Central memory CD4-positive, alpha-beta T cell (primary cell): ENCODE results near the gene FNDC3A.
"Not testable (repeated sequence)": the region's sequence is repeated elsewhere in the genome, so short reads cannot be mapped to it uniquely, and the experiment has no call there.

Experiments used
- DNase-seq: peaks from one replicate; pipeline ENCODE4 v3.0.0; 2022

The FNDC3A gene

GRCh38 chr13:49046002-49046401, 70.3 kb downstream of the FNDC3A start:
- no peak for DNase-seq

DNA sequence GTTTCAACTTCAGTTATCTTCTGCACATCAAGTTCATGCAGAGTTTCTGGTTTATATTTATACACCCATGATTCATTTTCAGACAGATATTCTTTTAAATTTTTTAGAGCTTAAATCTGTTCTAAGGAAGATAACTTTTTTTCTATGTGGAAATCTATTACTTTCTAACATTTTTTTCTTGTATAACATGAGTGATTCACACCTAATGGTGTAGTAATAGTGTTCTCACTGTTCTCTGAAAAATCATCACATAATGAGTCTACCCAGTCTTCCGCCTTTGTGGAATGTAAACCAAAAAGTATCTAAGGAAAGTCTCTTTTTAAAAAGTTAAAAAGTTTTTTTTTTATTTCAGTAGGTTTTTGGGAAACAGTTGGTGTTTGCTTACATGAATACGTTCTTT, 70.8 kb downstream of the FNDC3A start:
- DNase-seq: no peak

GRCh38 chr13:49052813-49053212, 77.1 kb downstream of the FNDC3A start:
- DNase-seq: no peak

DNA sequence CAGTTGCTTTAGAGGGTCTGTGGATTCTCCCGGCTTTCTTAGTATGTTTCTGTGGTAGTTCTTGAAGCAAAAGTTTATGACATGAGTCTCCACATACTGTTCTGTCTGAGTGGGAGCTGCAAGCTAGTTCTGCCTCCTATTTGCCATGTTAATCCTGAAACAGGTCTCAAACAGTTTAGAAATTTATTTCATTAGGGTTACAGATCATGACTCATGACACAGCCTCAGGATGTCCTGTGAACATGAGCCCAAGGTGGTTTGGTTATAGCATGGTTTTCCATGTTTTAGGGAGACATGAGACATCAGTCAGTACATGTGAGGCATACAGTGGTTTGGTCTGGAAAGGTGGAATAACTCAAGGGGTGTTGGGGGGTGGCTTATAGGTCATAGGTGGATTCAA, 77.5 kb downstream of the FNDC3A start:
- DNase-seq: no peak

DNA sequence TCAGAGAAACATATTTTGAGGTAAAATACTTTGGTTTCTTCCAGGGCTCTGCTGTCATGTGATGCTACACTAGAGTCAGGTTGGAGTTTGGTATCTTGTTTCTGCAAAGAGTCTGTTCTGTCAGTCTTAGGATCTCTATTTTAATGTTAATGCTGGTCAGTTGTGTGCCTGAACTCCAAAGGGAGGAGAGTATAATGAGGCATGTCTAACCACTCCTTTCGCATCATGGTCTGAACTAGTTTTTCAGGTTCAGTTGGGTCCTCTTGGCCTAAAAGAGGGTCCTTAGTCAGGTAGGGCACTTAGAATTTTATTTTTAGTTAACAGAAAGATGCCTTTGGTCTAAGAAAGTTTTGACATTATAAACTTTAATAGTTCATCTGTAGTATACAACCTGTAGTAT, 78.2 kb downstream of the FNDC3A start:
- DNase-seq: no peak

DNA sequence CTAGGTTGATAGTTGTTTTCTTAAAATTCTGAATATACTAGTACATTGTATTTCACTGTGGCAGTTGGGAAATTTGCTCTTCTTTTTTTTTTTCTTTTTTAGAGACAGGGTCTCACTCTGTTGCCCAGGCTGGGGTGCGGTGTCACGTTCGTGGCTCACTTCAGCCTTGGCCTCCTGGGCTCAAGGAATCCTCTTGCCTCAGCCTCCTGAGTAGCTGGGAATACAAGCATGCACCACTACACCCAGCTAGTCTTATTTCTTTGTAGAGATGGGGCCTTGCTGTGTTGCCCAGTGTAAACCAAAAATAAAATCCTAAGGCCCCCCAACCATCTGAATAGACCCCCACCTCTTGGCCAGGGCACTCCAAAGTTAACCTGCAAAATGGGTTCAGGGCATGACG, 79.3 kb downstream of the FNDC3A start:
- DNase-seq: no peak

DNA sequence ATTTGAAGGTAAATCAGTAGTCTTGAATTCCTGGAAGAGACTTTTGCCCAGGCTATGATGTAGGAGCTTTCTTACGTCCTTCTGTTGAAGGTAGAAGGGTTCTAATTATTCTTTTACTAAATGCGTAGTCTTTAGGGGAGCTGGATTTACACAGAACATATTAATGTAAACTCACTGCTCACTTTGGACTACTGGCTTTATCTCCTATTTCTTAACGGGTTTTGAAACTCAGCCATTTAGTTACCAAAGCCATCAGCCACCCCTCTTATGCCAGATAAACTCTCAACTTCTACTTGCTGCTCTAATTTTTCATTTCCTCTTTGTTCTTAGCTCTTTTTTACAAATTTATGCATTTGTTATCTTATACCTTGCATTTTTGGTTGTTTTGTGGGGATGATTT, 81.5 kb downstream of the FNDC3A start:
- DNase-seq: no peak

DNA sequence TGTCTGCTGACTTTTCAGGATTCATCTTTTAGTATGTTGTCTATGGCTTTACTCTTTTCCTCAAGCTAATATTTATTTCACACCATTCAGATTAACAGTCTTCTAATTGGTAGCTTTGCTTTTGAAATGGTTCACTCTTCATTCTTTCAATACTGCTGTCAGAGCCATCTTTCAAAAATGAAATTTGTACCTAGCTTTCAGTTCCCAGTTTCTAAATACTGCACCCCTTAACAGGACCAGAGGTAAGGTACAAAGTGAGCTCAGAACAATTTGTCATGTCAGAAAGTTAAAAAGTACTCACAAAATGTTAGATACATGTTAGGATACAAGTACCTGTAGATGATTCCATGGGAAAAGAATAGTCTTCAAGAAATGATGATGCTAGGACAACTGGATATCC, 83.0 kb downstream of the FNDC3A start:
- DNase-seq: no peak

DNA sequence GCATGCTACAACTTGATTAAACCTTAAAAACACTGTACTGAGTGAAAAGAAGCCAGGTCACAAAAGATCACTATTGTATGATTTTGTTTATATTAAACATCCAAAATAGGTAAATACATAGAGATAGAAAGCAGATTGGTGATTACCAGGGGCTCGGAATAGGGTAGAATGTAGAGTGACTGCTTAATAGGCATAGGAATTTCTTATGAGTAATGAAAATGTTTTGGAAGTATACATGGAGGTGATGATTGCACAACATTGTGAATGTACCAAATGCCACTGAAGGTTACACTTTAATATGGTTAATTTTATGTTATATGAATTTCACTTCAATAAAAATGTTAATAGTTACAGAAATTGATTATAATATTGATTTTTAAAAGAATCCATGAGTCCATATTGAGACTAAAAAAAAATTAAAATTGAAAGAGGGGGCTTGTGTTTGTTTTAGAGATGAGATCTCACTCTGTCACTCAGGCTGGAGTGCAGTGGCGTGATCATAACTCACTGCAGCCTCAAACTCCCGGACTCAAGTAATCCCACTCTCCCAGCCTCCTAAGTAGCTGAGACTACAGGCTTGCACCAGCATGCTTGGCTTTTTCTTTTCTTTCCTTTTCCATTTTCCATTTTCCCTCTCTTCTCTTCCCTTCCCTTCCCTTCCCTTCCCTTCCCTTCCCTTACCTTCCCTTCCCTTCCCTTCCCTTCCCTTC, 85.1 kb downstream of the FNDC3A start:
- DNase-seq: no peak

DNA sequence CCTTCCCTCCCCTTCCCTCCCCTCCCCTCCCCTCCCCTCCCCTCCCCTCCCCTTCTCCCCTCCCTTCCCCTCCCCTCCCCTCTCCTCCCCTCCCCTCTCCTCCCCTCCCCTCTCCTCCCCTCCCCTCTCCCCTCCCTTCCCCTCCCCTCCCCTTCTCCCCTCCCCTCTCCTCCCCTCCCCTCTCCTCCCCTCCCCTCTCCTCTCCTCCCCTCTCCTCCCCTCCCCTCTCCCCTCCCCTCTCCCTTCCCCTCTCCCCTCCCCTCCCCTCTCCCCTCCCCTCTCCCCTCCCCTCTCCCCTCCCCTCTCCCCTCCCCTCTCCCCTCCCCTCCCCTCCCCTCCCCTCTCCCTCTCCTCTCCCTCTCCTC, 85.7 kb downstream of the FNDC3A start:
- DNase-seq: not testable (repeated sequence)

DNA sequence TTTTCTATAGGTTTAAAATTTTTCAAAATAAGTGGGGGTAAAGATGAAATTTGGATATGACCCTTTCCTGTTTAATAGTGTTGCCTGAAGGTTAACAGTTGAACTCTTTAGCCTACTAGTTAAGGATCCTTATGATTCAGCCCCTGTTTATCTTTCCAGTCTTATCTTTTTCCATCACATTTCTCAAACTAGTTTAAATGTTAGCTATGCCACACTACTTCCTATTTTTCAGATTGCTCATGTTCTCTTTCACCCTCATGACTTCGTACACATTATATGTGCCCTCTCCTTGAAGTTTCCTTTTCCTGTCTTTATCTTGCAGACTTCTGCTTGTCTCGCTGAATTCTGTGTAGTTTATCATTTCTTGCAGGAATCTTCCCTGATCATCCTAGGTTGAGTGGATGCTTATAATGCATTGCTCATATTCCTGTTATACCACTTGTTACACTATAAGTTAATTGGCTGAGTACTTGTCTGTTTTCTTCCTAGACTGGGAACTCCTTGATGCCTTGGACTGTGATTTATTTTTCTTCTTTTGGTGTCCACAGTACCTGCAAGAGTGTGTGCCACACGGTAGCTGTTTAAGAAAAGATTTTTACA, 86.7 kb downstream of the FNDC3A start:
- DNase-seq: no peak

DNA sequence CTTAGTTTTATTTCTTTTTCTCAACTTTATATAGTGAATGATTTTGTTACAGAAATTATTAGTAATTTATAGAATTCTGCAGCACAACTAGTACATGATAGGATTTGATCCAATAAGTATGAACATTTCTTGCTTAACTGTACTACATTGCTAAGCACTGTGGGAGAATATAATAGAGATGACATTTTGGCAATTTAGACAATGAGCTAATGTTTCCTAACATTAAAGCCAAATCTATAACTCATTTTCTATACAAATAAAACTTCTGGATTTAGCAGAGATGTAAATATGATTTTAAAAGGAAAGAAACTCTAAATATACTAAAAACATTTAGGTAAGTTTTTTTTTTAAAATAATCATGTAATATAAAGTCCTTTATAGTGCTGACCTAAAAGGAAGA, 87.3 kb downstream of the FNDC3A start:
- DNase-seq: no peak

DNA sequence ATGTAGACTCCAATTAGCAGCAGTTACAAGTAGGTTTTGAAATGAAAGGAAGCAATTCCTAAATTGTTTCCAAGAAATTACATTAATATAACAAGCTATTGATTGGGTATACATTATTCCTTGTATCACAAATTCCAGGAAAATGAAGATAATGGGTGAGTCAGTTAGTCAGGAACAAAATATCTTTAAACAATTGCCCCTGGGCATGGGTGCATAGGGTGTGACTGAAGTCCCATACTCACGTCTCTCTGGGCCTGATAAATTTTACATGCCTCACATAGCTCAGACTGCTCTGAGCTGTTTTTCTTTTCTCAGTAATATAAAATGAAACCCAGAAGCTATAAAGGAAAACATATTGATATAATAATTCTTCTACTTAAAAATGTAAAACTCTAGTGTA, 87.8 kb downstream of the FNDC3A start:
- no peak for DNase-seq

DNA sequence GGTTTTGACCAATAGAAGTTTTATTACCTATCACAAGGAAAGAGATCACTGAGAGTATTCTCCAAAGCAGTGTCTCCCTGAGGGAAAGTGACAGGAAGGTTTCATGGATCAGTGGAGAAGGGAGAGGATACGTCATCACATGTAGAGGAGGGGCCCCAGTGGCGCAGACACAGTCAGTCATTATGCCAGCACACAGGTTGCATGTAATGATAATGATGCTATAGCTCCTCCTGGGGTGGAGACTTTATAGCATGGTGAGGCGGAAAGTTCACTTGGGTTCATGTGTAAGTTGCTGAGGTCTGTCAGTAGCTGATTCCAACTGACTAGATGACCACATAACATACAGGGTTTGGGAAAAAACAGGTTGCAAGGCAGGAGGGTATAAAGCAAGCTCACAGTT, 88.8 kb downstream of the FNDC3A start:
- DNase-seq: no peak

- DNase-seq: no peak
Observed at GRCh38 chr13:49066856-49067255, 91.1 kb downstream of the FNDC3A start.

GRCh38 chr13:49068498-49068897, 92.8 kb downstream of the FNDC3A start:
- not testable (repeated sequence) for DNase-seq

- not testable (repeated sequence) for DNase-seq
Observed at GRCh38 chr13:49070021-49070420, 94.3 kb downstream of the FNDC3A start.

GRCh38 chr13:49071341-49071937, 95.7 kb downstream of the FNDC3A start:
- DNase-seq: no peak

- DNase-seq: no peak
Observed at GRCh38 chr13:49082653-49083536, 107.2 kb downstream of the FNDC3A start.

DNA sequence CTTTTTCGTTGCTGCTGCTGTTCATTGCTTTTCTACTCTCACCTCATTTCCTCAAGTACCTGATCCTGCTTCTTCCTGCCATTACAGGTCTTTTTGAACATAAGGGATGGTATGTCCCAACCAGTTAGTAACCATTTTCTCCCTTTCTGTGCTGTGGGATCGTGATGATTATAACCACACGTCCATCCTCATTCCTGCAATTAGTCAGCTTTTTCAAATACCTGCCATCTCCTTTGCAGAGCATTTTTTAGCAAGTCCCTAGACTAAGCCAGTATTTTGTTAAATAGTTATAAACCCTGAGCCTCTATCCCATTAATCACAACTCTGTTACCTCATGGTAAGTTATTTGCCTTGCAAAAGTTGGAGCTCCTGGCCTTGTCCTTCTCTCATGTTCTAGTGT, 109.2 kb downstream of the FNDC3A start:
- no peak for DNase-seq

GRCh38 chr13:49086722-49087121, 111.0 kb downstream of the FNDC3A start:
- DNase-seq: no peak

DNA sequence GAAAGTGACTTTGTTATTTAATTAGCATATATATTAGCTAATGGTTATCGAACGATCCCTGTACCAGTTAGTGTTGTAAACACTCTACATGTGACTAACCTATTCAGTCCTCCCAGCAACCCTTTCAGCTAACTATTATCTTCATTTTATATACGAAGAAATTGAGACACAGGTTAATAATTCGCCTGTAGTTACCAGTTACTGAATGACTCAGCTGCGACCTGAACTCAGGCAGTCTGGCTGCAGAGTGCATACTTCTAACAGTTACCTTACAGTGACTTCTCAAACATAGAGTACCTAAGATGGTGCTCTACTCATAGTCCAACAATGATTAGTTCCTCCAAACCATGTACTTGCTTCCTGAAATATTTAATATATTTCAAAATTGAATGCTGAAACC, 117.7 kb downstream of the FNDC3A start:
- DNase-seq: no peak

GRCh38 chr13:49097374-49097773, 121.7 kb downstream of the FNDC3A start:
- no peak for DNase-seq

- peak; percentile 10 for DNase-seq
Observed at GRCh38 chr13:49098198-49098597, 122.5 kb downstream of the FNDC3A start.
